Uterus (tissue), 2 donors: ENCODE measurements around the gene TMEM167A.

Experiments
- POLR2A ChIP-seq, 2 donors: fragments of 450-650 bp; IDR thresholded peaks; one replicate each; pipeline ENCODE4 v1.6.1; 2016; ENCODE audit warnings: antibody characterized with exemption in 2 of 2, mild to moderate bottlenecking in 1 of 2, moderate library complexity in 1 of 2
- TF ChIP-seq, protein P1 (sequence below), 4 experiments: fragments of 200-600 bp in 2 of 4; fragments of 450-650 bp in 2 of 4; sonication (generic) in 2 of 4; IDR thresholded peaks; one replicate each; pipeline ENCODE4 v1.5.1; 2016 to 2019; ENCODE audit warnings: antibody characterized with exemption in 4 of 4, mild to moderate bottlenecking in 2 of 4, moderate library complexity in 1 of 4

GRCh38 chr5:83058726-83059125, 18.5 kb downstream of the TMEM167A start:
- TF ChIP-seq, protein P1, sequence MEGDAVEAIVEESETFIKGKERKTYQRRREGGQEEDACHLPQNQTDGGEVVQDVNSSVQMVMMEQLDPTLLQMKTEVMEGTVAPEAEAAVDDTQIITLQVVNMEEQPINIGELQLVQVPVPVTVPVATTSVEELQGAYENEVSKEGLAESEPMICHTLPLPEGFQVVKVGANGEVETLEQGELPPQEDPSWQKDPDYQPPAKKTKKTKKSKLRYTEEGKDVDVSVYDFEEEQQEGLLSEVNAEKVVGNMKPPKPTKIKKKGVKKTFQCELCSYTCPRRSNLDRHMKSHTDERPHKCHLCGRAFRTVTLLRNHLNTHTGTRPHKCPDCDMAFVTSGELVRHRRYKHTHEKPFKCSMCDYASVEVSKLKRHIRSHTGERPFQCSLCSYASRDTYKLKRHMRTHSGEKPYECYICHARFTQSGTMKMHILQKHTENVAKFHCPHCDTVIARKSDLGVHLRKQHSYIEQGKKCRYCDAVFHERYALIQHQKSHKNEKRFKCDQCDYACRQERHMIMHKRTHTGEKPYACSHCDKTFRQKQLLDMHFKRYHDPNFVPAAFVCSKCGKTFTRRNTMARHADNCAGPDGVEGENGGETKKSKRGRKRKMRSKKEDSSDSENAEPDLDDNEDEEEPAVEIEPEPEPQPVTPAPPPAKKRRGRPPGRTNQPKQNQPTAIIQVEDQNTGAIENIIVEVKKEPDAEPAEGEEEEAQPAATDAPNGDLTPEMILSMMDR (IDR thresholded peaks at IDR 0.05): no peak
- TF ChIP-seq POLR2A (IDR thresholded peaks at IDR 0.05): no peak
